HL-60 (cell line): ENCODE results near the gene IFNAR2.

ENCODE experiments used
- DNase-seq, 2 experiments: peaks; one replicate each; pipeline ENCODE4 v3.0.0-alpha.2; 2010 to 2020; ENCODE audit warnings: low read depth in 1 of 2, low spot score in 1 of 2
- H3K27ac ChIP-seq: fragments of 250-450 bp; sonication (Bioruptor Pico); replicated peaks from 2 replicates; pipeline ENCODE4 v1.5.1; 2020; ENCODE audit warnings: mild to moderate bottlenecking, moderate library complexity
- H3K27me3 ChIP-seq: fragments of 250-450 bp; sonication (Bioruptor Pico); 2 replicates; pipeline ENCODE4 v1.5.1; 2021; ENCODE audit warnings: mild to moderate bottlenecking, moderate library complexity; ENCODE audit not compliant: insufficient read depth, poor library complexity, severe bottlenecking
- H3K4me3 ChIP-seq: replicated peaks from 2 replicates; pipeline ENCODE4 v1.5.1; 2011; ENCODE audit warnings: mild to moderate bottlenecking, control low read depth, low read length; ENCODE audit not compliant: insufficient read depth
- CTCF ChIP-seq: IDR thresholded peaks from one replicate; pipeline ENCODE4 v1.5.1; 2011; ENCODE audit warnings: low read length, control low read depth, inconsistent platforms; ENCODE audit not compliant: insufficient read depth
- GABPA ChIP-seq: IDR thresholded peaks from 2 replicates; pipeline ENCODE4 v1.6.1; 2012; ENCODE audit warnings: low read depth
- POLR2AphosphoS5 ChIP-seq: IDR thresholded peaks from 2 replicates; pipeline ENCODE4 v1.6.1; 2012; ENCODE audit warnings: low read depth
- REST ChIP-seq: IDR thresholded peaks from 2 replicates; pipeline ENCODE4 v1.6.1; 2012; ENCODE audit warnings: low read depth; ENCODE audit not compliant: insufficient replicate concordance
- SPI1 ChIP-seq: IDR thresholded peaks from 2 replicates; pipeline ENCODE4 v1.6.1; 2012; ENCODE audit warnings: low read depth, mild to moderate bottlenecking, borderline replicate concordance

IFNAR2 gene

GRCh38 chr21:33232291-33233034 is 2.7 kb downstream of the IFNAR2 start:
- no peak for DNase-seq
- H3K27me3 ChIP-seq, result no peaks in the 10 kb centered on the region
- H3K27ac ChIP-seq, result no peak overlapping the region
- TF ChIP-seq CTCF, result no peak
- no peak for TF ChIP-seq SPI1
- TF ChIP-seq REST, result no peak
- no peak for TF ChIP-seq GABPA
- TF ChIP-seq POLR2AphosphoS5, result no peak
- no peak overlapping the region for H3K4me3 ChIP-seq

- Histone ChIP-seq H3K4me3 (no peak overlapping the region), H3K27ac (no peak overlapping the region), H3K27me3 (no peaks in the 10 kb centered on the region)
- no peak for DNase-seq
- TF ChIP-seq REST (no peak), POLR2AphosphoS5 (no peak), CTCF (no peak), GABPA (no peak), SPI1 (no peak)
Observed at GRCh38 chr21:33234635-33235520, 5.1 kb downstream of the IFNAR2 start.

GRCh38 chr21:33236013-33236686 is 6.4 kb downstream of the IFNAR2 start:
- no peak for DNase-seq
- H3K4me3 ChIP-seq, result no peak overlapping the region
- no peak for TF ChIP-seq SPI1
- TF ChIP-seq REST, result no peak
- TF ChIP-seq GABPA, result no peak
- no peak for TF ChIP-seq POLR2AphosphoS5
- H3K27ac ChIP-seq, result no peak overlapping the region
- no peaks in the 10 kb centered on the region for H3K27me3 ChIP-seq
